ENCODE data around the gene STOML1.
A peak's percentile ranks its signal among the peaks of the same experiment; 100 is the strongest.

The STOML1 gene

GRCh38 chr15:73991260-73991659 lies 835 bp downstream of the STOML1 start:
- peak overlapping the region; percentile 89 for H3K4me2 ChIP-seq (ENCODE audit: low read length)
- H4K20me1 ChIP-seq (ENCODE audit: insufficient read depth, low read length): peaks cover 4% of the 10 kb centered on the region; the same call in 1 of the 2 replicates
- peaks cover 8% of the 10 kb centered on the region for H3K36me3 ChIP-seq (replicated peaks; ENCODE audit: low read depth, low read length)
- H3K79me2 ChIP-seq (ENCODE audit: low read length): peaks cover 49% of the 10 kb centered on the region
- peak overlapping the region; percentile 76 for H3K9ac ChIP-seq (ENCODE audit: low read length)
- H3K4me1 ChIP-seq (ENCODE audit: low read length): peaks cover 77% of the 10 kb centered on the region
- TF ChIP-seq CTCF (IDR thresholded peaks at IDR 0.05; ENCODE audit: low read depth, low read length) (no peak), EZH2phosphoT487 (IDR thresholded peaks at IDR 0.05; ENCODE audit: low read depth) (no peak)
- H3K27me3 ChIP-seq (ENCODE audit: low read depth, low read length): no peaks in the 10 kb centered on the region
- peak overlapping the region; percentile 88 for H3K4me3 ChIP-seq (ENCODE audit: low read length)
- H3K9me3 ChIP-seq (ENCODE audit: insufficient read depth, low read length): no peaks in the 10 kb centered on the region
- peak overlapping the region; percentile 91 for H3K27ac ChIP-seq (ENCODE audit: low read length)
- H2AFZ ChIP-seq (ENCODE audit: low read depth, low read length): no peak overlapping the region

GRCh38 chr15:73990250-73991005 lies 1.7 kb downstream of the STOML1 start:
- Histone ChIP-seq H3K27me3 (ENCODE audit: low read depth, low read length) (no peaks in the 10 kb centered on the region), H3K4me1 (ENCODE audit: low read length) (peaks cover 76% of the 10 kb centered on the region), H3K9me3 (ENCODE audit: insufficient read depth, low read length) (no peaks in the 10 kb centered on the region), H3K4me3 (ENCODE audit: low read length) (peak overlapping the region; percentile 88), H3K4me2 (ENCODE audit: low read length) (peak overlapping the region; percentile 89), H3K9ac (ENCODE audit: low read length) (peak overlapping the region; percentile 76; the same call in 1 of the 2 replicates), H3K79me2 (ENCODE audit: low read length) (peaks cover 41% of the 10 kb centered on the region), H2AFZ (ENCODE audit: low read depth, low read length) (no peak overlapping the region), H4K20me1 (ENCODE audit: insufficient read depth, low read length) (no peaks in the 10 kb centered on the region), H3K36me3 (replicated peaks; ENCODE audit: low read depth, low read length) (peaks cover 5% of the 10 kb centered on the region), H3K27ac (ENCODE audit: low read length) (peak overlapping the region; percentile 91)
- TF ChIP-seq EZH2phosphoT487 (IDR thresholded peaks at IDR 0.05; ENCODE audit: low read depth): no peak
- no peak for TF ChIP-seq CTCF (IDR thresholded peaks at IDR 0.05; ENCODE audit: low read depth, low read length)

GRCh38 chr15:73989001-73989798 lies 2.9 kb downstream of the STOML1 start:
- H3K27me3 ChIP-seq (ENCODE audit: low read depth, low read length): no peaks in the 10 kb centered on the region
- H3K9ac ChIP-seq (ENCODE audit: low read length): peak overlapping the region; percentile 55; the same call in 1 of the 2 replicates
- peaks cover 9% of the 10 kb centered on the region for H3K36me3 ChIP-seq (replicated peaks; ENCODE audit: low read depth, low read length)
- TF ChIP-seq EZH2phosphoT487 (IDR thresholded peaks at IDR 0.05; ENCODE audit: low read depth): no peak
- no peak for TF ChIP-seq CTCF (IDR thresholded peaks at IDR 0.05; ENCODE audit: low read depth, low read length)
- H2AFZ ChIP-seq (ENCODE audit: low read depth, low read length): no peak overlapping the region
- peaks cover 31% of the 10 kb centered on the region for H3K79me2 ChIP-seq (ENCODE audit: low read length)
- H3K4me3 ChIP-seq (ENCODE audit: low read length): no peak overlapping the region
- H3K4me2 ChIP-seq (ENCODE audit: low read length): peak overlapping the region; percentile 51
- peaks cover 85% of the 10 kb centered on the region for H3K4me1 ChIP-seq (ENCODE audit: low read length)
- H4K20me1 ChIP-seq (ENCODE audit: insufficient read depth, low read length): no peaks in the 10 kb centered on the region
- no peaks in the 10 kb centered on the region for H3K9me3 ChIP-seq (ENCODE audit: insufficient read depth, low read length)
- H3K27ac ChIP-seq (ENCODE audit: low read length): peak overlapping the region; percentile 91

GRCh38 chr15:73988445-73988969 lies 3.6 kb downstream of the STOML1 start:
- Histone ChIP-seq H2AFZ (ENCODE audit: low read depth, low read length) (no peak overlapping the region), H3K9ac (ENCODE audit: low read length) (peak overlapping the region; percentile 55; the same call in 1 of the 2 replicates), H3K36me3 (replicated peaks; ENCODE audit: low read depth, low read length) (peaks cover 14% of the 10 kb centered on the region), H3K27ac (ENCODE audit: low read length) (peak overlapping the region; percentile 91), H3K27me3 (ENCODE audit: low read depth, low read length) (no peaks in the 10 kb centered on the region), H3K79me2 (ENCODE audit: low read length) (peaks cover 27% of the 10 kb centered on the region), H3K9me3 (ENCODE audit: insufficient read depth, low read length) (no peaks in the 10 kb centered on the region), H3K4me3 (ENCODE audit: low read length) (no peak overlapping the region), H3K4me2 (ENCODE audit: low read length) (peak overlapping the region; percentile 51), H3K4me1 (ENCODE audit: low read length) (peaks cover 79% of the 10 kb centered on the region), H4K20me1 (ENCODE audit: insufficient read depth, low read length) (no peaks in the 10 kb centered on the region)
- TF ChIP-seq CTCF (IDR thresholded peaks at IDR 0.05; ENCODE audit: low read depth, low read length) (no peak), EZH2phosphoT487 (IDR thresholded peaks at IDR 0.05; ENCODE audit: low read depth) (no peak)

Data from OCI-LY3 (cell line).